NT2/D1 (cell line): ENCODE data around the gene TMEM51.

ENCODE experiments used
- DNase-seq: peaks from one replicate; pipeline ENCODE4 v3.0.0-alpha.2; 2011; ENCODE audit warnings: low read depth, low spot score
- H3K27me3 ChIP-seq: 2 replicates; pipeline ENCODE4 v1.6.0; 2011; ENCODE audit warnings: mild to moderate bottlenecking; ENCODE audit not compliant: insufficient read length, insufficient read depth
- H3K36me3 ChIP-seq: 2 replicates; pipeline ENCODE4 v1.6.1; 2011; ENCODE audit warnings: mild to moderate bottlenecking, low read length, mixed read lengths; ENCODE audit not compliant: insufficient read depth, insufficient read length
- H3K4me1 ChIP-seq: 2 replicates; pipeline ENCODE4 v1.5.1; 2011; ENCODE audit not compliant: insufficient read depth, insufficient read length
- H3K4me3 ChIP-seq: 2 replicates; pipeline ENCODE4 v1.5.1; 2011; ENCODE audit warnings: low read depth; ENCODE audit not compliant: insufficient read length
- H3K9ac ChIP-seq: 2 replicates; pipeline ENCODE4 v1.6.0; 2011; ENCODE audit warnings: low read depth; ENCODE audit not compliant: insufficient read length
- H3K9me3 ChIP-seq: 2 replicates; pipeline ENCODE4 v1.5.1; 2011; ENCODE audit warnings: mild to moderate bottlenecking, low read length; ENCODE audit not compliant: insufficient read depth
- SUZ12 ChIP-seq: IDR thresholded peaks from 2 replicates; pipeline ENCODE4 v1.6.1; 2011; ENCODE audit not compliant: insufficient read length, insufficient read depth; ENCODE audit errors: extremely low read depth
- YY1 ChIP-seq: IDR thresholded peaks from 2 replicates; pipeline ENCODE4 v1.6.1; 2011; ENCODE audit not compliant: insufficient read length, insufficient read depth
- ZNF274 ChIP-seq: IDR thresholded peaks from 2 replicates; pipeline ENCODE4 v1.6.1; 2011; ENCODE audit warnings: mild to moderate bottlenecking, low read depth, low read length

The TMEM51 gene

DNA sequence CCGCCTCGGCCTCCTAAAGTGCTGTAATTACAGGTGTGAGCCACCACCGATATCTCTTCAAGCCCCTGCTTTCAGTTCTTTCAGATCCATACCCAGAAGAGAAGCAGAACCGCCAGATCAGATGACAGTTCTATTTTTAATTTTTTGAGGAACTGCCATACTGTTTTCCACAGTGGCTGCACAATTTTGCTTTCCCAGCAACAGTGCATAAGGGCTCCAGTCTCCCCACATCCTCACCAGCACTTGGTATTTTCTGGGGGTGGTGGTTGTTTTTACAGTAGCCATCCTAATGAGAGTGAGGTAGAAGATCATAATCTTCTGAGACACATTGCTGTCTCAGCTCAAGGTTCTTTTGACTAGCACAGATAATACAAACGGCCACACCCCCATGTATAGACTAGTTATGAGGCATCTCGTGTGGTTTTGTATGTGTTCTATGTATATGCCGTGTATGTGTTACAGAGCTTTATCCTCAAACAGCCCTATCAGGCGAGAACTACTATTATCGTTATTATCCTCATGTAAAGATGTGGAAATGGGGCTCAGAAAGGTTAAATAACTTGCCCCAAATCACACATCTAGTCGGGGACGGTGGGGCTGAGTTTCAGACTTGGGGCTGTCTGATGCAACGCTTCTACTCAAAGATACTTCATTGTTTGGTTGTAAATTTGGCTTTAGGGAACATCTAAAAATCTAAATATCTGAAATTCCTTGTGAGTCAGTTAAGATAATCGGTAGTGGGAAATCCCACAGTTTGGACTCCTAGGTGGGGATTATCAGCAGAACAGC lies 105.5 kb downstream of the TMEM51 start:
- H3K36me3 ChIP-seq: no peaks in the 10 kb centered on the region
- no peak for DNase-seq
- H3K4me1 ChIP-seq: no peaks in the 10 kb centered on the region
- TF ChIP-seq SUZ12: no peak
- TF ChIP-seq ZNF274: no peak
- TF ChIP-seq YY1: no peak
- no peaks in the 10 kb centered on the region for H3K27me3 ChIP-seq
- H3K9ac ChIP-seq: no peak overlapping the region
- no peak overlapping the region for H3K4me3 ChIP-seq
- H3K9me3 ChIP-seq: no peaks in the 10 kb centered on the region

DNA sequence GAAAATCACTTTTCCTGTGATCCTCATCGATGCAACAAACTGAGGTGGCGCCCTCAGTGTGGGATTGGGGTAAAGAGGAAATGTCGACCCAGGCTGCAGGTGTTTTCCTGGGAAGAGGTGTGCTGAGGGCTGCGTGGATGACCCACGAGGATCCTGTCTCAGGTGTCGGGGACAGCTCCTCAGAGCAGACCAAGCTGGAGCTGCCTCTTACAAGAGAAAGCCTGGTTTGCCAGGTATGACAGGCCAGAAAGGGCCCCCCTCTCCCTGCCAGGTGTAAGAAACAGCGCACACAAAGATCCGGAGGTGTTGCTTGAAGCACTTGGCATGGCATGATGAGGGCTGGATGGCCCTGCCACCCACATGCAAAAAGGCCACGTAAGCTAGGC lies 106.1 kb downstream of the TMEM51 start:
- Histone ChIP-seq H3K4me1 (no peaks in the 10 kb centered on the region), H3K9ac (no peak overlapping the region), H3K27me3 (no peaks in the 10 kb centered on the region), H3K4me3 (no peak overlapping the region), H3K9me3 (0 out of 2 replicates have a peak, but pooled peaks cover 3% of the 10 kb centered on the region), H3K36me3 (no peaks in the 10 kb centered on the region)
- no peak for DNase-seq
- no peak for TF ChIP-seq ZNF274
- no peak for TF ChIP-seq YY1
- no peak for TF ChIP-seq SUZ12

GRCh38 chr1:15260418-15261154 lies 107.0 kb downstream of the TMEM51 start:
- Histone ChIP-seq H3K36me3 (no peaks in the 10 kb centered on the region), H3K4me3 (no peak overlapping the region), H3K9ac (no peak overlapping the region), H3K9me3 (peaks cover 8% of the 10 kb centered on the region; the same call in 1 of the 2 replicates), H3K4me1 (no peaks in the 10 kb centered on the region), H3K27me3 (no peaks in the 10 kb centered on the region)
- no peak for TF ChIP-seq SUZ12
- no peak for TF ChIP-seq YY1
- TF ChIP-seq ZNF274: no peak
- DNase-seq: peak; percentile 28

DNA sequence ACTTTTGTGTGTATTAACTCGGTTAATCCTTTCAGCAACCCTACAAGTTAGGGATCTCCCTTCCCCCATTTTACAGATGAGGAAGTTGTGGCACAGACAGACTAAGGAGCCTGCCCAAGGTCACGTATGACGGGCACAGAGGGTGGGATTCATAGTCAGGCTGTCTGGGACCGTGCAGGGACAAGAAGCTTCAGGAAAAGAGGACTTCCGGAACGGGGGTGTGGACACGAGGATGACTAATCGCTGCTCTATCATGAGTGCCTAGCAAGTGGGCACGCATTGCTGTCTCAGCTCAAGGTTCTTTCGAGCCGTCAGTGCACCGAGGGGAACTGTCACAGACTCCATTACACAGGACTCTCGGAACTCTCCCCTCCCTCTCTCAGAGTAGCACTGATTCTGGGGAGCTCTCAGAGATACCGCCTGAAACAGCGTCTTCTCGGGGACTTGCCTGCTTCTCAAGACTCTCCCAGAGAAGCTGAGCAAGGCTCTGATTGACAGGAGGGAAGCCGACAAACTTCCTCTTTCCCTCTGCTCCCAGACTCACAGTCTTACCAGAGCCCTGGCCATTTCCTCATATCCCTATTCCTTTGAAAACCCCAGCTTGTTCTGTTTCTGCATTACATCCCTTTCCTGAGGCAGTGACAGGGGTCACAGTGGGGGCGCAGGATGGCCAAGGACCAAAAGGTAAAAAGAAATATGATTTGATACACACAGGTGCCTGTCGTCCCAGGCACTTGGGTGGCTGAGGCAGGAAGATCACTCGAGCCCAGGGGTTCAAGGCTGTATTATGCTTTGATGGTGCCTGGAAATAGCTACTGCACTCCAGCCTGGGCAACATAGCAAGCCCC lies 107.8 kb downstream of the TMEM51 start:
- Histone ChIP-seq H3K9me3 (peaks cover 8% of the 10 kb centered on the region; the same call in 1 of the 2 replicates), H3K36me3 (no peaks in the 10 kb centered on the region), H3K27me3 (no peaks in the 10 kb centered on the region), H3K9ac (no peak overlapping the region), H3K4me3 (no peak overlapping the region), H3K4me1 (no peaks in the 10 kb centered on the region)
- TF ChIP-seq SUZ12 (no peak), YY1 (no peak), ZNF274 (no peak)
- DNase-seq: no peak

DNA sequence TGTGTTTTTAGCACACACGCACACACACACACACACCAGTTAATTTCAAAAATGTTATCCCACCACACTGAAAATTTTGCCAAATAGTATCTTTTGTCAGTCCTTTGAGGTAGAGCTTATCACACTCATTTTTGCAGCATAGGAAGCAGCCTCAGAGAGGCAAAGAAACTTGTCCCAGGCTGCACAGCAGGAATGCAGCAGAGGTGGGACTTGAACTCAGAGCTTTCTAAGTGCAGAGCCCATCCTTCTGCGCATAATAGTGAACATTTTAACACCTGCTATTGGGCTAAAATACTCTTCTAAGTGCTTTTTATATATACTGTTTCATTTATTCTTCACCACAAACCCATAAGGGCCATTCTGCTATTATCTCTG lies 108.4 kb downstream of the TMEM51 start:
- Histone ChIP-seq H3K4me1 (no peaks in the 10 kb centered on the region), H3K9ac (no peak overlapping the region), H3K9me3 (peaks cover 8% of the 10 kb centered on the region; the same call in 1 of the 2 replicates), H3K4me3 (no peak overlapping the region), H3K27me3 (no peaks in the 10 kb centered on the region), H3K36me3 (no peaks in the 10 kb centered on the region)
- TF ChIP-seq ZNF274 (no peak), YY1 (no peak), SUZ12 (no peak)
- no peak for DNase-seq

DNA sequence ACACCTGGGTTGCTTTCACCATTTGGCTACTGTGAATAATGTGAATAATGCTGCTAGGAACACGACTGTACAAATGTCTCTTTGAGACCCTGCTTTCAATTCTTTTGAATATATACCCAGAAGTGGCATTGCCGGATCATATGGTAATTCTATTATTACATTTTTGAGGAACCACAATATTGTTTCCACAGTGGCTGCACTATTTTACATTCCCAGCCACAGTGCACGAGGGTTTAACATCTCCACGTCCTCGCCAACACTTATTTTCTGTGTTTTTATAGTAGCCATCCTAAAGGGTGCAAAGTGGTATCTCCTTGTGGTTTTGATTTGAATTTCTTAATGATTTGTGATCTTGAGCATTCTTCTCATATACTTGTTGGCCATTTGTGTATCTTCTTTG lies 109.2 kb downstream of the TMEM51 start:
- TF ChIP-seq YY1 (no peak), SUZ12 (no peak), ZNF274 (no peak)
- Histone ChIP-seq H3K27me3 (no peaks in the 10 kb centered on the region), H3K36me3 (no peaks in the 10 kb centered on the region), H3K4me1 (no peaks in the 10 kb centered on the region), H3K9ac (no peak overlapping the region), H3K9me3 (peaks cover 8% of the 10 kb centered on the region; the same call in 1 of the 2 replicates), H3K4me3 (no peak overlapping the region)
- DNase-seq: no peak

GRCh38 chr1:15264769-15265168 lies 111.2 kb downstream of the TMEM51 start:
- TF ChIP-seq ZNF274 (no peak), SUZ12 (no peak), YY1 (no peak)
- no peak overlapping the region for H3K4me3 ChIP-seq
- H3K9me3 ChIP-seq: peaks cover 8% of the 10 kb centered on the region; the same call in 1 of the 2 replicates
- no peak for DNase-seq
- H3K4me1 ChIP-seq: no peaks in the 10 kb centered on the region
- H3K36me3 ChIP-seq: no peaks in the 10 kb centered on the region
- H3K27me3 ChIP-seq: no peaks in the 10 kb centered on the region
- H3K9ac ChIP-seq: no peak overlapping the region
